Right lung (tissue), 5 donors: Measurements from ENCODE around the gene TIMP2. TPM values are rescaled to one million over a fixed set of nuclear protein-coding genes. Genes with fewer than 3 reads are reported as not detected.

Experiments used
- DNase-seq, 2 donors: peaks; one replicate each; pipeline ENCODE4 v3.0.0-alpha.2; 2013
- polyA plus RNA-seq, 5 donors: library from polyadenylated mRNA; unstranded; fragments of 120-200 nt; gene quantifications; one replicate each; pipeline versions ENCODE4 v1.2.1 to v1.2.3, GENCODE V29; 2013; ENCODE audit warnings: inconsistent platforms in 1 of 5, low replicate concordance in 1 of 5; ENCODE audit not compliant: insufficient read length in 5 of 5, insufficient read depth in 1 of 5

TIMP2 gene
- polyA plus RNA-seq, 5 donors: 154 to 188 (median 170) TPM

DNA sequence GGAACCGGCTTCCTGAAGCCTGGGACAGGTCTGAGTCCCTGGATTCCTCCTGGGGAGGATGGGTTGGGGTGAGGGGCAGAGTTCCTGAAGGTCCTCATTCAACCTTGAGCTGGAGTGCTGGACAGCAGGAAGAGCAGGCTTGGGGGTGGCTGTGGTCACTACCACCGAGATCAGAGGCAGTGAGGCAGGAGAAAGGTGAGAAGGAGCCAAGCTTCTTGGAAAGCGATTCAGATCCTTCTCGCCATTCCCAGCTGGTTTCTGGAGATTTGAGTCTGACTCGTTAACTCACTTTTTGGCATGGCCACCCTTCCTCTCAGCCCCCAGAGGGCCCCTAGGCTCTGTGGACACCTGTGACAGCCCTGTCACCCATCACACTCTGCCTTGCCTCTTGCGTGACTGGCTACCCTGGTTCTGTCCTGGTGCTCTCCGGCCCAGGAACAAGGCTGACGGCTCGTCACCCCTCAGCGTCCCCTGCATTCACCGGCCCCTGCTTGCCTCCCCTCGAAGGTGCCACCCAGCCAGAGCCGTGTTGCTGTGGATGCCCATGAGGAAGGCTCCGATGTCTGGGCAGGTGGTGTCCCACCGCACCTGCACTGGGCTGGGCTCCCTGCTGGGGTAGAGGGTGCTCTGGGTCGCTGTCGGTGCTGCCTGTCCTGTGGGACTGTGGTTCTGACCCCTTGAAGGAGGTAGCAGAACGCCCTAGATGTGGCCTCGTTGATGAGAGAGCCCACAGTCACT, 9.7 kb upstream of the TIMP2 start:
- DNase-seq: no peak

DNA sequence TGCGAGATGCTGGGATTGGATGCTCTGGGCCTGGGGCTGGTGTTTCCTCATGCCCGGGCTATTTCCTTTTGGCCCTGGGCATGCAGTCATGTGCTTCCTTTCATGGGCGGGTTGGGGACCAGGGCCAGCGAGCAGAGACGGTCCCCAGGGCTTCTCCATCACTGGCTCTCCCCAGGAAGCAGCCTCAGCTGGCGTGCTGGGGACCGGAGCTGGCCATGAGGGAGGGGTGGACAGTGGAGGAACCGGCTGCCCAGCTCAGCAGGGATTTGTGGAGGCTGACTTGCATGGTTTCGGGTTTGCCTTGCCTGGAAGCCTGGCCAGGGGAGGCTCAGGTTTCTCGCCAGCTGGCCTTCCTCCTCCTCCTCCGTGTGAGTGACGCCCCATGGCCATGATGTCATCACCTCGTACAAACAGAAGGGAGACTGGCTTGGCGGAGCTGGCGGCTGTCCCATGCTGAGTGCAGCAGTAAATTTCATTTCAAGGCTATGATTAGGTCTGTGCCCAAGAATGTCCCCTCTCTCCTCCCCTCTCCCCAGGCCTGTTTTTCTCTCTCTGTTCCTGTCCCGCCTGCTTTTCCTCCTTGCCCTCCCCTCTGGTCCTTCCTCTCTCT, 8.9 kb upstream of the TIMP2 start:
- peak; percentile 91 to 95 for DNase-seq

DNA sequence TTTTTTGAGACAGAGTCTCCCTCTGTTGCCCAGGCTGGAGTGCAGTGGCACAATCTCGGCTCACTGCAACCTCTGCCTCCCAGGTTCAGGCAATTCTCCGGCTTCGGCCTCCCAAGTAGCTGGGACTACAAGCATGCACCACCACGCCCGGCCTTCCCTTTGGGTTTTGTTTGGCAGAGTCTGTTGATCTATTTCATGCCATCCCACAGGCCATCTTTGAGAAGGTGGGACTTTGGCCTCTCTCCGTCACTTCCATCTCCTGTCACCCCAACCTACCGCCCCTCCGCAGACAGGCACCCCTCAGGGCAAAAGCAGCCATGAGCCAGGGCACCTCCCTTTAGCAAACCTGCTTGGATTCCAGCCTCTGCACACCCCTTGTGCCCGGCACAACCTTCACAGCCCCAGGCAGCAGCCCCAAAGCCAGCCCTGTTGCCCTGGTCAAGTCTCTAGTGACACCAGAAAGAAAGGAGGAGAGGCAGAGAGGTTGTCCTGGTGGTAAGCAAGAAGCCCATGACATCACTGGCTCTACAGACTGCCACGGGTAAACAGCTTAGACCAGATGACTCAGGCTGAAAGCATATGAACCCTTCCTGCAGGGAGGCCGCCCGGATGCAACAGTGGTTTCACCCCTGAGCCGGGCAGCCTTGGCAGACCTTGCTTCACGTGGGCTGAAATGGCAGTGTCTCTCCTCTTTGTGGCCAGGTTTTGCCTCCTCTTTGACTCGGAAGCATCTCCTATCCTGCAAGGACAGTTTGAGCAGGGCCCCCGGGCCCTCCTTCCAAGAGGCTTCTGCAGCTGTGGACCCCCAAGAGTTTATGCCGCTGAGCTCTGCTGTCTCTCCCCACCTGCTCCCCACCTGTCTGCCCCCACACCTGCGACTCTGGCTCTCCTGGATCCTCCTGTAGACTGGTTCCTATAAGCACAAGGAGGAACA, 8.1 kb upstream of the TIMP2 start:
- DNase-seq: no peak

DNA sequence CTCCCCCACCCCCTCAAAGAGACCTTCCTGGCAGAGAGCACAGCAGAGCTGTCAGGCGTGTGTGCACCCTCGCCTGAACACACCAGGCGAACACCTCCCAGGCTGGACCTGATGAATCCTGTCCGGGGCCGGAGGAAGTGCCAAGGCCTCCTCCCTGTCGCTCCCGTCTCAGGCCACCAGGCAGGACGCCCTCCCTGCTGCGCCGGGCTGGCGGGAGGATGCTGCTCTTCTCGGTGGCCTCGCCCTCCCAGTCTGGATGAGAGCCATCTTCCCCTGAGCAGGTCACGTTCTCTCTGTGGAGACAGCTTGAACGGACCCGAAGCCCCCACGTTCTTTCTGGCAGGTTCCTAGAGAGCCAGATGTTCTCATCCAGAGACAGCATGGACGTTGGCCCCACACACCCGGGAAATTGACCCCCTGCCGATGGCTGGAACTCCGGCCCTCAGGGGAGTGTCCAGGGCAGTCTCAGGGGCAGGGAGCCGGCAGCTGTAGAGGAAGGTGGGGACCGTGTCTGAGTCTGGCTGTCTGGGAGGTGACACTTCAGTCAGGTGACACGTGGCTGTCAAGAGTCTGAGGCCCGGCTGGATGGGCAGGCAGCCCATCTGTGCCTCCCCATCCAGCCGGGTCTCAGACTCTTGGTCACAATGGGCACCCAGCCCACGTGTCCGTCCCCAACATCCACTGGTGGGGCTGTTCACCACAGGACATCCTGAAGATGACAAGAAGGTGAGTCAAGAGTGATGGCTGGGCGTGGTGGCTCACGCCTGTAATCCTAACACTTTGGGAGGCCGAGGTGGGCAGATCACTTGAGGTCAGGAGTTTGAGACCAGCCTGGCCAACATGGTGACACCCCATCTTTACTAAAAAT, 5.0 kb upstream of the TIMP2 start:
- no peak for DNase-seq

DNA sequence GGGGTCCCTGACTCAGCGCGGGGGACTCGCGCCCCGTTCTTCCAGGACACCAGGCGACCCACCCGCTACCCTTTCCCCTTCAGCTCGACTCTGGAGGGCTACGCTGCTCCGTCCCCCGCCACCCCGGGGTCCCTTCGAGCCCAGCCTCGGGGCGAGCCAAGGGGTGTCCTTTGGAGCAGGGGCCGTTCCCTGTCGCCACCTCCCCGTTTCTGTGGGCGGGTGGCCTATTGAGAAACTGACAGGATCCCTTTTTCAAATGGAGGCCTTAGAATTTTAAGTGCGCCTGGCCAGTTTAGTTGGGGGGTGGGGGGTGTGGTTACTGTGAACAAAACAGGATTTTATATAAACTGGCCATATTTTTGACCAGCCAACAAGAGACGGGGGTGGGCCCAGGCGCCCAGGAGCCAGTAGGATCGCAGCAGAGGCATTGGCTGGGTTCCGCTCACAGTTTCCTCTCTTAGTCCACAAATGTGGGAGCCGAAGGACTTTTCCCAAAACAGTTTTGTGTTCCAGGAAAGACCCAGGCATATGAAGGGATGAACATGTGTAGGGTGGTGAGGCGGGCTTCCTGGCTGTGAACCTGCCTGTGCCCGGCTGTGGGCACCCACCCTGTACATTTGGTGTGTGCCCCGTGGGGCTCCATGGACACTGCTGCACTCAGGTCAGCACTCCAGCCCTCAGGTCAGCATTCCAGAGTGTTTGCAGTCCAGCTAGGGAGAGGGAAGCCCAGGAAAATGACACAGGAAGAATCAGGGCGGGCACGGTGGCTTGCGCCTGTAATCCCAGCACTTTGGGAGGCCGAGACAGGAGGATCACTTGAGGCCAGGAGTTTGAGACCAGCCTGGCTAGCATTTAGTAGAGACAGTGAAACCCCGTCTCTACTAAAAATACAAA, 722 bp upstream of the TIMP2 start:
- peak; percentile 85 to 89 for DNase-seq

DNA sequence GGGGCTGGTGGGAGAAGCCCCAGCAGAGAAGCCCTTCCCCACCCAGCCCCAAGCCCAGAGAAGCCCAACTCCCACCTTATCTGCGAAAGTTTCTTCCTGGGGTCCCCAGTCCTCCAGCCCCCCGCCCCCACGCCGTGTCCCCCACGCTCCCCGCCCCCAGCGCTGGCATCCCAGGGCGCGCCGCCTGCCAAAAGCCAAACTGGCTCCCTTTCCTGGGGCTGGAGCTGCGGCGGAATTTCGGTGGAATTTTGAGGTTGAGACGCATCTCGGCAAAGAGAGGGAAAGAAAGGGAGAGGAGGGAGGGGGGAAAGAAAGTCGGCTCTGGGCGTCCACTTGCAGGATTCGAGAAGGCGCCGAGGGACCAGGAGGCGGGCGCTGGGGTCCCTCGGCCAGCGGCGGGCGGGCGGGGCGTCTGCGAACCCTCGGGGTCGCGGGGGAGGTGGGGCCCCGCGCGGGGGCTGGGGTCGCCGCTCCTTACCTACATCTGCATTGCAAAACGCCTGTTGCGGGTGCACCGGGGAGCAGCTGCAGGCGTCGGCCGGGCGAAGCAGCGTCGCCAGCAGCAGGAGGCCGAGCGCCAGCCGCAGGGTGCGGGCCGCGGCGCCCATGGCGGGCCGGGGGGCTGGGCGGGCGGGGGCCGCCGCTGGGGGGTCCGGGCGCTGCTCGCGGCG, 571 bp downstream of the TIMP2 start:
- DNase-seq: no peak

DNA sequence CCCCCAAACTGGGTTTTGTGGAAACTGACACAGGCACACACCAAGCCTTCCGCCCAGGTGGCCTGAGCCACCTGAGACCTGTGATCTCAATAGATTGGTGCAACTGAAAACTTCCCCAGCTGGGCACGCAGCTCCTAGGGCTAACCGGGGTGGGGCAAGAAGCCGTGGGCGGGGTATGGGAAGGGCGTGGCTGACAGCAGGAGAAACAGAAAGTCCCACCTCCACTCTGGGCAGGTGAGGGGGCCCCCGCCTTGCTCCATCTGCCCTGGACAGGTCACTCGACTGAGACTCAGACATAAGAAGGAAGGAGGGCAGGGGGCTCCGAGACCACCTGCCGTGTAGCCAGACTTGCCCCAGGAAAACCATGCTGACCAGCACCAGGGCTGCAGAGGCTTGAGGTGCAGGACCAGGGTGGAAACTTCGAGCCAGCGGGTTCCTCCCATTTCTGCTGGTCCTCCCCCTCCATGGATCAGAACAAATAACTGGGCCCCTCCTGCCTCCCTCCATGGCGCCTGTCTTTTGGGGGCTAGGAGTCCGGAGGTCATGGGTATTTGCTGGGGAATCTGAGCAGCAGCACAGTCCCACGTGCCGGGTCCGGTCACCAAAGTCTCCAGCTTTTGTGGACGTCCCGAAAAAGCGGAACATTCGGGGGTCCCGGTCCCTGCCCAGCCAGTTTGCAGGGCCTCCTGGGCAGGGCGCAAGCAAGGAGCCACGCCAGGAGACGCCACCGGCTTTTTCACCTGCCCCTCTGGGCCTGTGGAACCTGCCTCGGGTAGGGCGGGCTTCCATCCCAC, 1.3 kb downstream of the TIMP2 start:
- no peak for DNase-seq

DNA sequence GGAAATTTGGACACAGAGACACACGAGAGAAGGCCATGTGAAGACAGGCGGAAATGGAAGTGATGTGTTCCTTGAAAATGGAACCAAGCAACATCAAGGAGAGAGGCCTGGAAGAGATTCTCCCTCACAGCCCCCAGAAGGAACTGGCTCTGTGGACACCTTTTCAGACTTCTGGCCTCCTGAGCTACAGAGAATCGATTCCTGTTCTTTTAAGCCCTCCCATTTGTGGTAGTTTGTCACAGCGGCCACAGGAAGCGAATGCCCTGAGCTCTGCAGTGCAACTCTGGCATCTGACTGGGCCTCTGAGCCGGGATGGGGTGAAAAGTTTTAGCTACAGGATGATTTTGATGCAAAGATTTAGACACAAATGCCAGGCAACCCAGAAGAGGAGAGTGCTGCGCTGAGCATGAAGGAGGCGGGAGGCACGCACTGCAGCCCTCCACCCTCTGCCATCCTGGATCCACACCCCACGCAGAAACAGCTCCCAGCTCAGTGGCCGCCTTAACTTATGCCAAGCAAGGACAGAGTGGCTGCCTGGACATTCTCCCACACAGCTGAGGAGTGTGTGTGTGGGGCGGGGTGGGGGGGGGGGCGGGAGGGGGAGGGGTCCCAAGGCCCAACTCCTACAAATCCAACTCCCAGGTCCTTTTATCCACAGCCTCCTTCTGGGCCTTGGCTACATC, 2.2 kb downstream of the TIMP2 start:
- DNase-seq: no peak

DNA sequence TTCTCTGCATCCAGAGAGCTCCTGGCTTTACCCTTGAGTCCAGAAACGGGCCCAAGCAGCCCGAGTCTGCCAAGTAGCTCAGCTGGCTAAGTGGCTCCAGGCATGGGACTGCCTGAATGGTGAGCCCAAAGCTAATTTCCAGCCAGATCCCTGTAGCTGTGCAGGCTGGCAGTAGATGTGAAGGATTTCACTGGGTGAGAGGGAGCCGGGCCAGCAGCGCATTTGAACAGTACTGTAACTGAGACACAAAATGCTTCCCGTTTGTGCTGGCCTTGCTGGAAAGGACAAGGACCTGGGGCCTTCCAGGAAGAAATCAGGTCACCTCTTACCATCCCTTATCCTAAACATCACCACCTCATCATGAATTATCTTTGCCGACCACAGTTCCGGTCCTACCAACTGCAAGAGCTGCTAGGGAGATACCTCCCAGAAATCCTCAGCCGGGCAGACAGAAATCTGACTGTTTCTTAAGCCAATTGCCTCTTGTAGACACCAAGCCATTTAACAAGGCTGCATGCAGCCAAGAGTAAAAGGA, 3.7 kb downstream of the TIMP2 start:
- no peak for DNase-seq

DNA sequence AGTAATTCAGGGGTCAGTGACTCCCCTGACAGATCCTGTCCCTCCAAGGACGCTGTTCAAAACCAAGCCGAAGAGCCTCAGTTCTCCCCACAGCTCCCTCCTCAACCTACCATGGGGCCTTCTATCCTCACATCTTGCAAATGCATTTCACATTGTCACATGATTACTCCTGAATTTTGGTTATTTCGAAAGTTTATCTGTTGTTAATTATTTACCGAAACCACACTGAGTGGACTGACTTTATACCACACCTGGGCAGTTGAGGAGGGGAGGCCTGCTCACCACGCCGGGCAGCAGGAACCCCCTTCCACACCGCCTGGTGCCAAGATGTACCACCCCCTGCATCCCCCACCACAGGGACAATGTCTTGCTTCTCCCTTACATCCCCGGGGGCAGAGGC, 4.7 kb downstream of the TIMP2 start:
- no peak for DNase-seq

DNA sequence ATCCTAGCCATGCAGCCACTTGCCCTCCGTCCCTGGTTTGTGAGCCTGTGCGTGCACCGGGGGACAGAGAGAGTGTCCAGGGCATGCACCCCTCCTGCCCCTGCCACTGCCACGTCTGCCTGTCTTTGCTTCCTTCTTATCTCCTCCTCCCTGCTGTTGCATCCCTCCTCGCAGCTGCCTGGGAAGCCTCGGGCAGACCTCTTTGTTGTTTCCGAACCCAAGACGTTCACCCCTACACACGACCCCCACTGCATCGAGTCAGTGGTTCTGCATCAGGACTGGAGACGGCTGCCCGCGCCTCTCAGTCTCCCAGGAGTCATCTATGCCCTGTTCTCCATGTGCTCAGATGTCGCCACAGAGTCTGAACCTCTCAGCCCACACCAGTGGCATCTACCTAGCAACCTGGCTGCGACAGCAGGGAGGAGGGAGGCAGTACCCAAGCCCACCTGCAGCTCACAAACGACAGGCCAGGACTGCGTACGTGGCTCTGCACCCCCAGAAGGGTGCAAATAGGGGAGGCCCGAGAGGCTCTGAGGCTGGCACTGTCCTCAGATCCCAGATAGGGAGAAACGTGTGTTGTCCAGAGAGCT, 5.2 kb downstream of the TIMP2 start:
- no peak for DNase-seq

DNA sequence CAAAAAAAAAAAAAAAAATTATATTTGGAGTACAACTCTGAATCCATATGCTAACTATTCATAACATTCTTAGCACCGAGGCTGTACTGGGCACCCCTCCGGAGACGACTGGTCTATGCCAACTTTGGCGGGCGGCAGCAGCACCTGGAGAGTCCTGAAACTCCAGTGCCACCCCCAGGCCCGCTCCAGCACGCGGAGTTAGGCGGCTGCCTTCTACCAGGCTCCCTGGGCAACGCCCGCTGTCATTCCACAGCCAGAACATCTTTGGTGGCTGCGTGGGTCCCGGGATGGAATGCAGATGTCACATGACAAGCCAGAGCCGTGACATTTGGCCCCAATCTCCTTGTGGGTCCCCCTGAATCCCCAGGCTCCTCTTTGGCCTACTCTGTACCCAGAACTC, 6.2 kb downstream of the TIMP2 start:
- no peak for DNase-seq

DNA sequence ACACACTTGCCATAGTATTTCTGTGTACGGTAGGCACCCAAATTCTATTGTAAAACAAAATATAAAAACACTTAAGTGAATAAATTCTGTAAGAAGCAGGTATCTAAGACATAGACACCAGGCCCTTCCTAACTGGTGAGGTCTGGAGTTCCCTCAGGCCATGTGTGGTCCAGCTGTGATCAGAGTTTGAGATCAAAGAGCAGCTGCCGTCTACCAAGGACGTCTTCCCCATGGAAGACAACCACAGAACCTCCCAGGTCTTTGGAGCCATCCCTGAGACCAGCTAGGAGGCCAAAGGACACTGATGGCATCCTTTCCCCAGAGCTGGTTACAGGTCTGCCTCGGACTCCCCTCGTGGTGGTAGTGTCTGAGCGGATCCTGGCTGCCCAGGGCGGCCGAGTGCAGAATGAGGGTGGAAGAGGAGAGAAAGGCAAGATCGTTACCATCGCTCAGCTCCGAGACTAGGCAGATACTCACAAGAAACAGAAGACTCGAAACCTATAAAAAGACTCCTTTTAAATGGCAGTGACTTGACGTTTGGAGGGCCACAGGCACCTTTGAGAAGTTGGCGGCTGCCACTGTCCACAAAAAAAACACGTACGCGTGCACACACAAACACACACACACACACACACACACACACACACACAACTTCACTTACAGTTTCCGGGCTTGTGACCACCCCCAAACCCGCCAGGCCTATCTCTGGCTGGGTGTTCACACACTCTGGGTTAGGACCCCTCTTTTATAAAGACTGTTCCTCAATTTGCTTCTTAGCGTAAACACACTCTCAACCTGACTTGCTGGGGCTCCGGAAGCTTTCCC, 7.5 kb downstream of the TIMP2 start:
- DNase-seq: no peak

DNA sequence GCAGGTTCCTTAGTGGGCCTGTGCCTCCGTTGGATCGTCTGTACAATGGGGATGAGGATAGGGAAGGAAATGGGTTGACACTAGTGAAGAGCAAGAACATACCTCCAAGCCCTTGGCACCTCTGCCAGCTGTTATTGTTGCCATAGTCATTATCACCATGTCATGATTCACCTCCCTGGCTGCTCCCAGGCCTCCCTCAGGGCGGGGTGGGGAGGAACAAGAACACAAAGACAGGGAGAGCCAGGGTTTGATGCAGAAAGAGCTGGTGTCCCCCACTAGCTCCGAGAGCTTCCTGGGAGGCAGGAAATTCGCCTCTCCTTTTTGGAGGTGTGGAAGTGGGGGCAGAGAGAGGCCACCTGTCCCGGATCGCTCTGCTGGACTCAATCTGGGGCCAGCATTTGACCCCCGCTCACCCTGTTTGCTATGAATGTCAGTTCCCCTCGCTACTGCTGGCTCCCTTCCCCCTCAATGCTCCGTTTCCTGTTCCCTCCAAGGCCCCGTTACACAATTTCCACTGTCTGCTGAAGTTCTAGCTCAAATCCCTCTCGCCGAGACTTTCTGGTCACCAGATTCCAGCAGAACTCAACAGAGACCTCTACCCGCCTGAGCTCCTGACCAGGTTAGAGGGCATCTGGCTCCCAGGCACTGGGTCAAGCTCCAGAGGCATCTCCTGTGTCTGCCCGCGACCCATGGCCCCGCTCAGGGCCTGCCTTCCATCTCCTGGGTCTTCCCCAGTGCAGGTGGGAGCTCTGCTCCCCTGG, 9.1 kb downstream of the TIMP2 start:
- no peak for DNase-seq

DNA sequence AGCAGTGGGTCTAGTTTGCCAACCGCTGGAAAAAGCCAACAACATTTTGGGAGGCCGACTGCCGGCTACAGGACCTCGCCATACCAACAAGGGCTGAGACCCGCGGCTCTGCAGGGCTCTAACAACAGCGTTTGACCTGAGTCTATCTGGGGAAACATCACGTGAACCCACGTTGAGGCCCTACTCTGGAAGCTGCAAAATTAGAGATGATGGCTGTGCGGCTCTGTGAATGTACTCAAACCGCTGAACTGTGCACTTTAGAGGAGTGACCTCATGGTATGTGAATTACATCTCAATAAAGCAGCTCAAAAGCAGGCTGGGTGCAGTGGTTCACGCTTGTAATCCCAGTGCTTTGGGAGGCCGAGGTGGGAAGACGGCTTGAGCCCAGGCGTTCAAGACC, 12.1 kb downstream of the TIMP2 start:
- no peak for DNase-seq

DNA sequence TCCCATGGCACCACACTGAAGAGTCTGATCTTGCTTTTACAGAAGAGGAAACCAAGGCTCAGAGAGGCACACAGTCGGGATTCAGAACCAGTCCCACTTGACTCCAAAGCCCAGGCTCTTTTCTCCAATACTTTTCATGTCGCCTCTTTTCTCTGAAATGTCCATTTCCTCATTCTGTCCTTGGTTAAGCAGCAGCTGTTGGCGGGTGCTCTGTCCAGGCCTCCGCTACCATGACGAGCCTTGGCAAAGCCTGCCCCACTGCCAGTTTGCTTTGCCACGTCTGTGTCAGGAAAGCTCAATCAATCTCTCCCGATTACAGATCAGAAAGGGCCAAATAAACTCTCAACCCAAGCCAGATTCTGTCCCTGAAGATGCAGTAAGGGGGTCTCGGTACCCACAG, 13.1 kb downstream of the TIMP2 start:
- DNase-seq: no peak
